Nephron (organoid): ENCODE results near the gene RHOBTB3.
A peak's percentile ranks its signal among the peaks of the same experiment; 100 is the strongest.
"Not testable (repeated sequence)": the region's sequence is repeated elsewhere in the genome, so short reads cannot be mapped to it uniquely, and the experiment has no call there.

Source experiments
- H3K27ac Mint-ChIP-seq, 3 experiments: 2 replicates each; pipeline ENCODE4 v1.8.0; 2020; ENCODE audit warnings: mixed read lengths in 3 of 3, mild to moderate bottlenecking in 2 of 3, moderate library complexity in 1 of 3
- H3K27me3 Mint-ChIP-seq: 2 replicates; pipeline ENCODE4 v1.8.0; 2021; ENCODE audit warnings: low read depth, mild to moderate bottlenecking, moderate library complexity, mixed read lengths
- H3K36me3 Mint-ChIP-seq: 2 replicates; pipeline ENCODE4 v1.8.0; 2020; ENCODE audit warnings: low read depth, mixed read lengths
- H3K4me1 Mint-ChIP-seq: 2 replicates; pipeline ENCODE4 v1.8.0; 2020; ENCODE audit warnings: mixed read lengths
- H3K4me3 Mint-ChIP-seq, 3 experiments: 2 replicates each; pipeline ENCODE4 v1.8.0; 2020; ENCODE audit warnings: mild to moderate bottlenecking in 3 of 3, mixed read lengths in 3 of 3, moderate library complexity in 2 of 3
- H3K9me3 Mint-ChIP-seq: 2 replicates; pipeline ENCODE4 v1.8.0; 2020; ENCODE audit warnings: mixed read lengths
- CTCF ChIP-seq, 3 experiments: fragments of 200-600 bp; sonication (generic); IDR thresholded peaks; one replicate each; pipeline ENCODE4 v1.5.0; 2021; ENCODE audit warnings: antibody characterized with exemption in 3 of 3; ENCODE audit not compliant: unreplicated experiment in 3 of 3

The RHOBTB3 gene

DNA sequence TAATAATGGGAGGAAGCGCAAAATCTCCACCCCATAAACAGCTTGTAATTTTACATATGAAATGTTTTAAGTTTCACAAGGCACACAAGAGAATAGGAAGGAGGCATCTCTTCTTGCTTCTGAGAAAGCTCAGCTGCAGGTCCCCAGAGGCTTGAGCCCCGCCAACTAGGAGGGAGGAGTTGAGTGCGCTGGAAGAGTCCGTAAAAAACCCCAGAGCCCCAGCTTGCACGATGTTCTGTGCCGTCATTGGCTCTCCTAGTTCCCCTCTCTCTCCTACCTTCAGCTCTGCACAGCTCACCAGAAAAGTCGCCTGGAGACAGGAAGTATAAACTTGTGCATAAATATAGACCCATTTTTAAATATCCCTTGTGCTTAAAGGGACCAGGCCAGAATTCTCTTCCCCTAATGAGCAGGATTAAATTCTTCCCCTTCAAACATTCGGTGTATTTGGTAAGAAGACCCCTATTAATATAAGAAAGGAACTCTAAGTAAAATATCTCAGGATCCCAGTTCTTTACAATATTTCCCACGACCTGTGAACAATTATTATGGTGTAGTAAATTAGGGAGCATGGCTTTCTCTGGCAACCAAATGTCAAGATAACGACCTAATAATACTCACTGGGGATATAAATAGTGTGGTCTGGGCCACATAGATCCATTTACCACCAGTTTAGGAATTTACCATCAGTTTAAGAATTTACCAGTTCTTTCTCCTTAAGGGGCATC lies 77.7 kb downstream of the RHOBTB3 start:
- peaks cover 3% of the 10 kb centered on the region for H3K9me3 Mint-ChIP-seq
- TF ChIP-seq CTCF (IDR thresholded peaks at IDR 0.05; ENCODE audit: unreplicated experiment in 3 of 3): no peak

GRCh38 chr5:95809414-95809960 lies 78.4 kb downstream of the RHOBTB3 start:
- no peak for TF ChIP-seq CTCF (IDR thresholded peaks at IDR 0.05; ENCODE audit: unreplicated experiment in 3 of 3)
- no peak overlapping the region for H3K4me3 Mint-ChIP-seq
- H3K9me3 Mint-ChIP-seq: no peaks in the 10 kb centered on the region
- H3K27me3 Mint-ChIP-seq: no peaks in the 10 kb centered on the region
- peaks cover 26% of the 10 kb centered on the region for H3K36me3 Mint-ChIP-seq
- H3K27ac Mint-ChIP-seq: peak overlapping the region; percentile 43 to 78 (median 73)
- H3K4me1 Mint-ChIP-seq: peaks cover 60% of the 10 kb centered on the region

More for the DNA sequence above, 77.7 kb downstream of the RHOBTB3 start:
- H3K27me3 Mint-ChIP-seq: no peaks in the 10 kb centered on the region
- H3K4me1 Mint-ChIP-seq: peaks cover 54% of the 10 kb centered on the region
- peak overlapping the region; percentile 4 to 22 (median 15) for H3K4me3 Mint-ChIP-seq
- H3K36me3 Mint-ChIP-seq: peaks cover 28% of the 10 kb centered on the region
- peak overlapping the region; percentile 73 to 82 (median 78) for H3K27ac Mint-ChIP-seq

DNA sequence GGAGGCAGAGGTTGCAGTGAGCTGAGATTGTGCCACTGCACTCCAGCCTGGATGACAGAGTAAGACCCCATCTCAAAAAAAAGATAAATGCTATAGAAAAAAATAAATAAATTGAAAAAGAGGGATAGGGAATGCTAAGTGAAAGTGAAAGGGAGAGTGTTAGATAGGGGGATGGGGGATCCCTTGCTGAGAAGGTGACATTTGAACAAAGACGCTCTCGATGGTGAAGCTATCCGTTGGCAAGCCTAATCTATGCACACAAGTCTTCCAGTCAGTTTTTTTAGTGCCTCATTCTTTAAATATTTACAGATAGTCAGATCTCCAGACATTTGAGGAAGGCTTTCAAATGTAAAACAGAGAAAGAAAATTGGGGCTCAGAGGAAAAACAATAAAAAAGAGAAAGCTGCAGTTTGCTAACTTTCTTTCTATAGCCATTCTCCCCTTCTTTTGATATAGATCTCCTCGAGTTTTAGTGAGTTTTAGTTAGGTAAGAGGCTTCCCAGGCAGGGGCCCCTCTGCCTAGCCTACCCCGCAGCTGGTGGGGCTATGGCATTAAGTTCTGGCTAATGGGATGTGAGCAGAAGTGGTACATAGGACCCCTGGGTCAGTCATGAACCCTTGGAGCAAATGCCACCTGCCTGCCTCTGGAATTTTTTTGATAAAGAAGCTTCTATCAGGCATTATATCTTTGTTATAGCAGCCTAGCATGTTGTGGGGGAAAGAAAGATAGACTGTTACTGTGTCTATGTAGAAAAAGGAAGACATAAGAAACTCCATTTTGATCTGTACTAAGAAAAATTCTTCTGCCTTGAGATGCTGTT lies 79.4 kb downstream of the RHOBTB3 start:
- H3K27ac Mint-ChIP-seq: peak overlapping the region; percentile 73 to 85 (median 78)
- H3K4me3 Mint-ChIP-seq: no peak overlapping the region
- H3K36me3 Mint-ChIP-seq: peaks cover 20% of the 10 kb centered on the region
- H3K4me1 Mint-ChIP-seq: peaks cover 67% of the 10 kb centered on the region
- no peaks in the 10 kb centered on the region for H3K9me3 Mint-ChIP-seq
- no peak for TF ChIP-seq CTCF (IDR thresholded peaks at IDR 0.05; ENCODE audit: unreplicated experiment in 3 of 3)
- H3K27me3 Mint-ChIP-seq: no peaks in the 10 kb centered on the region

DNA sequence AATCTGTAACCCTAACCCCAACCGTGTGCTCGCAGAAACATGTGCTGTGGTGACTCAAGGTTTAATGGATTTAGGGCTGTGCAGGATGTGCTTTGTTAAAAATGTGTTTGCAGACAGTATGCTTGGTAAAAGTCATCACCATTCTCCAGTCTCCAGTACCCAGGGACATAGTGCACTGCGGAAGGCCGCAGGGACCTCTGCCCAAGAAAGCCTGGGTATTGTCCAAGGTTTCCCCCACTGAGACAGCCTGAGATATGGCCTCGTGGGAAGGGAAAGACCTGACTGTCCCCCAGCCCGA lies 79.9 kb downstream of the RHOBTB3 start:
- peaks cover 25% of the 10 kb centered on the region for H3K36me3 Mint-ChIP-seq
- H3K4me3 Mint-ChIP-seq, H3K9me3 Mint-ChIP-seq, H3K27me3 Mint-ChIP-seq: not testable (repeated sequence)
- peak overlapping the region; percentile 73 to 85 (median 78) for H3K27ac Mint-ChIP-seq
- H3K4me1 Mint-ChIP-seq: peaks cover 73% of the 10 kb centered on the region

DNA sequence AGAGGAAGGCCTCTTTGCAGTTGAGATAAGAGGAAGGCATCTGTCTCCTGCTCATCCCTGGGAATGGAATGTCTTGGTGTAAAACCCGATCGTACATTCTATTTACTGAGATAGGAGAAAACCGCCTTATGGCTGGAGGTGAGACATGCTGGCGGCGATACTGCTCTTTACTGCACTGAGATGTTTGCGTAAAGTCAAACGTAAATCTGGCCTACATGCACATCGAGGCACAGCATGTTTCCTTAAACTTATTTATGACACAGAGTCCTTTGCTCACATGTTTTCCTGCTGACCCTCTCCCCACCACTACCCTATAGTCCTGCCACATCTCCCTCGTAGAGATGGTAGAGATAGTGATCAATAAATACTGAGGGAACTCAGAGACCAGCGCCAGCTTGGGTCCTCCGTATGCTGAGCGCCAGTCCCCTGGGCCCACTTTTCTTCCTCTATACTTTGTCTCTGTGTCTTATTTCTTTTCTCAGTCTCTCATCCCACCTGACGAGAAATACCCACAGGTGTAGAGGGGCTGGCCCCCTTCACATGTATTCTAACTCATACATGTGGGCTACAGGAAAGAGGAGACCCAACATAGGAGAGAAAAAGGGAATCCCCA lies 80.4 kb downstream of the RHOBTB3 start:
- Mint-ChIP-seq H3K27ac (peak overlapping the region; percentile 73 to 85 (median 78)), H3K4me1 (peaks cover 78% of the 10 kb centered on the region), H3K4me3 (peak overlapping the region in 1 of 3 experiments; percentile 9), H3K36me3 (peaks cover 26% of the 10 kb centered on the region)
- not testable (repeated sequence) for H3K27me3 Mint-ChIP-seq, H3K9me3 Mint-ChIP-seq

GRCh38 chr5:95812074-95812471 lies 80.9 kb downstream of the RHOBTB3 start:
- Mint-ChIP-seq H3K36me3 (peaks cover 26% of the 10 kb centered on the region), H3K4me1 (peaks cover 79% of the 10 kb centered on the region), H3K9me3 (no peaks in the 10 kb centered on the region), H3K4me3 (no peak overlapping the region), H3K27me3 (no peaks in the 10 kb centered on the region), H3K27ac (peak overlapping the region; percentile 51 to 78 (median 73))
- no peak for TF ChIP-seq CTCF (IDR thresholded peaks at IDR 0.05; ENCODE audit: unreplicated experiment in 3 of 3)

GRCh38 chr5:95813035-95813434 lies 81.9 kb downstream of the RHOBTB3 start:
- peak overlapping the region; percentile 10 to 62 (median 32) for H3K27ac Mint-ChIP-seq
- peaks cover 85% of the 10 kb centered on the region for H3K4me1 Mint-ChIP-seq
- not testable (repeated sequence) for H3K27me3 Mint-ChIP-seq, H3K4me3 Mint-ChIP-seq, H3K9me3 Mint-ChIP-seq
- H3K36me3 Mint-ChIP-seq: peaks cover 26% of the 10 kb centered on the region
